ENCODE results near the gene RASSF6.
"Not testable (repeated sequence)": the region's sequence is repeated elsewhere in the genome, so short reads cannot be mapped to it uniquely, and the experiment has no call there.

Gene RASSF6

GRCh38 chr4:73577371-73577770 lies 42.9 kb downstream of the RASSF6 start:
- DNase-seq (ENCODE audit: low read depth in 2 of 2) = no peak

- DNase-seq (ENCODE audit: low read depth in 2 of 2) = no peak
Observed at GRCh38 chr4:73576381-73576780, 43.9 kb downstream of the RASSF6 start.

- no peak for DNase-seq (ENCODE audit: low read depth in 2 of 2)
Observed at GRCh38 chr4:73575660-73576059, 44.6 kb downstream of the RASSF6 start.

- DNase-seq (ENCODE audit: low read depth in 2 of 2) = no peak
Observed at GRCh38 chr4:73573794-73574528, 46.3 kb downstream of the RASSF6 start.

GRCh38 chr4:73550865-73551264 lies 69.4 kb downstream of the RASSF6 start:
- not testable (repeated sequence) for DNase-seq (ENCODE audit: low read depth in 2 of 2)

GRCh38 chr4:73544620-73545019 lies 75.6 kb downstream of the RASSF6 start:
- no peak for DNase-seq (ENCODE audit: low read depth in 2 of 2)

GRCh38 chr4:73541251-73541650 lies 79.0 kb downstream of the RASSF6 start:
- DNase-seq (ENCODE audit: low read depth in 2 of 2) = no peak

- DNase-seq (ENCODE audit: low read depth in 2 of 2) = no peak
Observed at GRCh38 chr4:73540826-73541225, 79.4 kb downstream of the RASSF6 start.

GRCh38 chr4:73539386-73539785 lies 80.8 kb downstream of the RASSF6 start:
- no peak for DNase-seq (ENCODE audit: low read depth in 2 of 2)

GRCh38 chr4:73538162-73538561 lies 82.1 kb downstream of the RASSF6 start:
- DNase-seq (ENCODE audit: low read depth in 2 of 2) = no peak

GRCh38 chr4:73533515-73534422 lies 86.5 kb downstream of the RASSF6 start:
- no peak for DNase-seq (ENCODE audit: low read depth in 2 of 2)

GRCh38 chr4:73528171-73528570 lies 92.1 kb downstream of the RASSF6 start:
- no peak for DNase-seq (ENCODE audit: low read depth in 2 of 2)

- no peak for DNase-seq (ENCODE audit: low read depth in 2 of 2)
Observed at GRCh38 chr4:73527196-73527595, 93.0 kb downstream of the RASSF6 start.

- no peak for DNase-seq (ENCODE audit: low read depth in 2 of 2)
Observed at GRCh38 chr4:73525611-73526010, 94.6 kb downstream of the RASSF6 start.

GRCh38 chr4:73523126-73523525 lies 97.1 kb downstream of the RASSF6 start:
- no peak for DNase-seq (ENCODE audit: low read depth in 2 of 2)

Measured in stimulated activated CD4-positive, alpha-beta T cell treated with anti-CD3 and anti-CD28 coated beads, Interleukin-1b, Interleukin-23, amount 100 ng/mL, for 4 hours (primary cell).